Stimulated activated naive CD8-positive, alpha-beta T cell treated with anti-CD3 and anti-CD28 coated beads, Interleukin-15, Interleukin-2, amounts not matched to agents 100 ng/mL and 50 ng/mL, for 24 hours (primary cell): ENCODE measurements around the gene HS6ST3.

Experiments used
- H3K27ac Mint-ChIP-seq: one replicate; pipeline ENCODE4 v1.8.0; 2021; ENCODE audit warnings: mild to moderate bottlenecking, mixed read lengths
- H3K27me3 Mint-ChIP-seq: one replicate; pipeline ENCODE4 v1.8.0; 2021; ENCODE audit warnings: mixed read lengths
- H3K36me3 Mint-ChIP-seq: one replicate; pipeline ENCODE4 v1.8.0; 2021; ENCODE audit warnings: low read depth, mixed read lengths
- H3K4me1 Mint-ChIP-seq: one replicate; pipeline ENCODE4 v1.8.0; 2021; ENCODE audit warnings: low read depth, mixed read lengths
- H3K4me3 Mint-ChIP-seq: one replicate; pipeline ENCODE4 v1.8.0; 2021; ENCODE audit warnings: mild to moderate bottlenecking, mixed read lengths
- H3K9me3 Mint-ChIP-seq: one replicate; pipeline ENCODE4 v1.8.0; 2021; ENCODE audit warnings: mixed read lengths

Gene HS6ST3

DNA sequence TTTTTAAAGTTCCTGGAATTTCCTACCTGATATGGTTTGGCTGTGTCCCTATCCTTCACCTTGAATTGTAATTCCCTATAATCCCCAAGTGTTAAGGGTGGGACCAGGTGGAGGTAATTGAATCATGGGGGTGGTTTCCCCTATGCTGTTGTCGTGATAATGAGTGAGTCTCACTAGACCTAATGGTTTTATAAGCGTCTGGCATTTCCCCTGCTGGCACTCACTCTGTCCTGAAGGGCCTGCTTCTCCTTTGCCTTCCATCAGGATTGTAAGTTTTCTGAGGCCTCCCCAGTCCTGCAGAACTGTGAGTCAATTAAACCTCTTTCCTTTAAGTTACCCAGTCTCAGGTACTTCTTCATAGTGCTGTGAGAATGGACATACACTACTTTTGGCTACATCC, 298.7 kb downstream of the HS6ST3 start:
- Mint-ChIP-seq H3K27me3 (no peaks in the 10 kb centered on the region), H3K9me3 (peaks cover 14% of the 10 kb centered on the region), H3K36me3 (no peaks in the 10 kb centered on the region), H3K27ac (no peak overlapping the region), H3K4me1 (no peaks in the 10 kb centered on the region), H3K4me3 (no peak overlapping the region)

DNA sequence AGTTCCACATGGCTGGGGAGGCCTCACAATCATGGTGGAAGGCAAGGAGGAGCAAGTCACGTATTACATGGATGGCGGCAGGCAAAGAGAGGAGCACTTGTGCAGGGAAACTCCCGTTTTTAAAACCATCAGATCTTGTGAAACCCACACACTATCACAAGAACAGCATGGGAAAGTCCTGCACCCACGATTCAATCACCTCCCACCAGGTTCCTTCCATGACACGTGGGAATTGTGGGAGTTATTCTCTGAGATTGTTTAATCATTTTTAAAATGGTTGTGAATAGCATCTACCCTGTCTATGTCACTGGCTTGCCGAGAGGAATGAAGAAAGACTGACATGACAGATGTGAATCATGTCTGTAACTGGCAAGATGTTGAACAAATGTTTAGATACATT, 301.7 kb downstream of the HS6ST3 start:
- Mint-ChIP-seq H3K4me3 (no peak overlapping the region), H3K4me1 (no peaks in the 10 kb centered on the region), H3K27me3 (no peaks in the 10 kb centered on the region), H3K27ac (no peak overlapping the region), H3K36me3 (no peaks in the 10 kb centered on the region), H3K9me3 (peaks cover 14% of the 10 kb centered on the region)

DNA sequence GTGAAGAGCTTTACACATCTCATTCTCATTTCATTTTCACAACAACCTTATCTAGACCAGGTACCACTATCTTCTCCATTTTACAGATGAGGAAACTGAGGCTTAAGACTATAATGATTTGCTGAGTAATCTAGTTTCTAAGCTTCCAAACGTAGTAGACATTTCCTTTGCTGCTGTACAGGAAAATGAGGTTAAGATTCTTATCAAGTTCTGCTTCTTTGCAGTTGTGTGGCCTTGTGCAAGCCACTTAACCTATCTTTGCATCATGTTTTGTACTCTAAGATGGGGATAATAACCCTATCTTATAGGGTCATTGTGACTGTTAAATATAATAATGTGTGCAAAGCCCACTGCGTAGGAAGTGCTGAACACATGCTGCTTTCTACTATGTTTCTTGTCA, 307.9 kb downstream of the HS6ST3 start:
- H3K9me3 Mint-ChIP-seq = peaks cover 3% of the 10 kb centered on the region

DNA sequence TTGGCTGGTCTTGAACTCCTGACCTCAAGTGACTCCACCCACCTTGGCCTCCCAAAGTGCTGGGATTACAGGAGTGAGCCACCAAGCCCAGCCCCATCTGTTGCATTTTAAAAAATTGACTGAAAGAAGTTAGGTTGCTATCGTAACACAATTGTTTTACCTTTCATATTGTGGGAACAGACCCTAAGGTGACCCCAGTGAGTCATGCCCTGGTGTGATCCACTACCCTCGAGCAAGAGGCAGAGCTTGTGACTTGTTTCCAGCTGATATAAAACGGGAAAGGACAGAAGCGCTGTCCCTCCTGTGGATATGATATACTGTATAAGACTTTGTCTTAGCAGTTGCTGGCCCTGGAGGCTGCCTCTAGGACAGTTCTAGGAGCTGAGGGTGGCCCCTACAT, 308.6 kb downstream of the HS6ST3 start:
- Mint-ChIP-seq H3K27me3 (no peaks in the 10 kb centered on the region), H3K4me3 (no peak overlapping the region), H3K36me3 (no peaks in the 10 kb centered on the region), H3K4me1 (no peaks in the 10 kb centered on the region), H3K9me3 (no peaks in the 10 kb centered on the region), H3K27ac (no peak overlapping the region)

More for the DNA sequence above, 307.9 kb downstream of the HS6ST3 start:
- H3K4me3 Mint-ChIP-seq = no peak overlapping the region
- H3K27ac Mint-ChIP-seq = no peak overlapping the region
- no peaks in the 10 kb centered on the region for H3K4me1 Mint-ChIP-seq
- no peaks in the 10 kb centered on the region for H3K27me3 Mint-ChIP-seq
- H3K36me3 Mint-ChIP-seq = no peaks in the 10 kb centered on the region

DNA sequence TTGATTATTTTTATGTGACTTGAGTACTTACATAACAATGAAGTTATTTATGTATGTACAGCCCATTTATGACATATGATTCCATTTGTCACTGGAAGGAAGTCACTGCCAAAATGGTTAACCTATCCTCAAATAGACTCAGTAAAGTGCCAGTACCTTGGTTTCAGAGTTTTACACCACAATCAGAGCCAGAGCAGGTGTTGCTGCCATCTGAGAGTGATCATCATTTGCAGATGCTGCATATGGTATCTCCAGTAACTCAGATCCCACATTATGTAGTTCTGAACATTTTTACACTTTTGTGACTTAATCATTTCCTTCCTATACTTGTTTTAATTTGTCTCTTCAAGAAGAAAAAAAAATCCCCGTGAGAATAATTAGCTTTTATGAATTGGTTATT, 313.3 kb downstream of the HS6ST3 start:
- Mint-ChIP-seq H3K9me3 (no peaks in the 10 kb centered on the region), H3K27ac (no peak overlapping the region), H3K4me1 (no peaks in the 10 kb centered on the region), H3K27me3 (no peaks in the 10 kb centered on the region), H3K4me3 (no peak overlapping the region), H3K36me3 (no peaks in the 10 kb centered on the region)

DNA sequence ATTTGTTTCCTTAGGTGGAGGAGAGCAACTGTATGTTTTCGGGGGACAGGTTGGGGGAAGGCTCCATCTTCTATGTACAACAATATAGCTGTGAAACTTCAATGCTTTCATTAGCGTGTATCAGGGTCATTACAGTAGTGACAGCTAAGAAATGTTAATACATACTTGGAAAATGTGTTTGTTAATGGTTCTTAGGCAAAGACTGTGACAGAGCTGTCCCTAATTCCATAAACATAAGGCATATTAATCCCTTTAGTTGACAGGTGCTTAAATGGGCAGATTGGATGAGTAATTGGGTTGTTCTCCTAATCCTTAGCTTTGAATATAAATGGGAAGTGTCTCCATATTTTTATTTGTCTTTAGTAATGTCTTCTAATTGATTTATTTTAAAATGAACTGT, 313.7 kb downstream of the HS6ST3 start:
- no peak overlapping the region for H3K27ac Mint-ChIP-seq
- H3K27me3 Mint-ChIP-seq = no peaks in the 10 kb centered on the region
- no peaks in the 10 kb centered on the region for H3K4me1 Mint-ChIP-seq
- no peaks in the 10 kb centered on the region for H3K36me3 Mint-ChIP-seq
- no peak overlapping the region for H3K4me3 Mint-ChIP-seq
- no peaks in the 10 kb centered on the region for H3K9me3 Mint-ChIP-seq

GRCh38 chr13:96415831-96416385, 326.0 kb downstream of the HS6ST3 start:
- H3K27ac Mint-ChIP-seq = no peak overlapping the region
- H3K27me3 Mint-ChIP-seq = no peaks in the 10 kb centered on the region
- H3K36me3 Mint-ChIP-seq = no peaks in the 10 kb centered on the region
- no peaks in the 10 kb centered on the region for H3K4me1 Mint-ChIP-seq
- peaks cover 11% of the 10 kb centered on the region for H3K9me3 Mint-ChIP-seq
- H3K4me3 Mint-ChIP-seq = no peak overlapping the region

DNA sequence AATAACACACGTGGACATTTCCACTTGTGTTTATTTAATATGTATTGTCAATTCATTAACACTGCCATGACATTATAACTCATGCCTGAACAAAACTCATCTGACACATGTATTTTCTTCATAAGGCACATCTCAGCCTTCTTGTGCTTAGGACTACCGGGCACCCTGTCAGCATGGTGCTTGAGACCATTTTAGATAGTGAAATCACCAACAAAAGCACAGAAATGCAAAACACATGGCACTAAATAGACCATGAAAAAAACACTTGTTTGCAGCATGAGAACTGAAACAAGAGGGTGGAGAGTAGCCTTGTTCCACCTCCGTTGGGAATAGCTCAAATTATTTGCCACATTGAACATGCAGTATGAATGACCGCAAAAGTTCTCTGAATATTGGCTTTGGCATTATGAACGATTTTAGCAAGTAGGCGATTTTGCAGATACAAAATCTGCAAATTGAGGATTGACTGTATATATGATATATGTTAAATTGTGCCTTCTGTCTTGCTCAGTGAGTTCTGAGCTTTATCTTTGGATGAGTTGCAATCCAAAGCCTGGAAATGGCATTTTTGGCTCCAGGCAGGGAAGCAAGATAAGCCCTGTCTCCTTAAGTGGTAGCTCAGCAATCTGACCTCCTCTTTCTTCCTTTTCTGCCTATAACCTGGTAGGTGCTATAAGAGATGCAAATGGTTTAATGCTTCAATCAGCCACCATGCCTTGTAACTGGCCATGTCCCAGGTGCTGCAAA, 328.2 kb downstream of the HS6ST3 start:
- H3K36me3 Mint-ChIP-seq = no peaks in the 10 kb centered on the region
- peaks cover 13% of the 10 kb centered on the region for H3K9me3 Mint-ChIP-seq
- no peak overlapping the region for H3K4me3 Mint-ChIP-seq

GRCh38 chr13:96421314-96421713, 331.4 kb downstream of the HS6ST3 start:
- no peaks in the 10 kb centered on the region for H3K4me1 Mint-ChIP-seq
- H3K27ac Mint-ChIP-seq = no peak overlapping the region
- H3K4me3 Mint-ChIP-seq = no peak overlapping the region
- H3K9me3 Mint-ChIP-seq = peaks cover 17% of the 10 kb centered on the region
- H3K27me3 Mint-ChIP-seq = no peaks in the 10 kb centered on the region
- no peaks in the 10 kb centered on the region for H3K36me3 Mint-ChIP-seq

More for the DNA sequence above, 328.2 kb downstream of the HS6ST3 start:
- H3K27ac Mint-ChIP-seq = no peak overlapping the region
- no peaks in the 10 kb centered on the region for H3K27me3 Mint-ChIP-seq
- H3K4me1 Mint-ChIP-seq = no peaks in the 10 kb centered on the region

DNA sequence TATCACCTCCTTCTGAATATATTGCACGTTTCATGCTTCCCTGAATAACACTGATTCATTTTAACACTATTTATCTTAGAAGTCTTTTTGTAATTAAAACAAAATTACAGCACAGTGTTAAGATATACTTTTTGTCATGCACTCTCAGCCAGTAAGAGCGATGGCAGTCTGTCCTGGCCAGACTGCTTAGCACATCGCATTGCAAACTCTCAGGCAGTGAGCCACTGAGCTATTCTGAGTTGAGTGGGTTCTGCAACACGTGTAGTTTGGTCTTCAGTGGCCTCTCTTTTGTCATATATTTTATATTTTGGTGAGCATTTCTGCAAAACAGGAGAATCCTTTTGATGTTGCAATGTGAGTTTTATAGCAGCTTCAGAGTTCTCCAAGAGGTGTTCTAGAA, 332.1 kb downstream of the HS6ST3 start:
- no peaks in the 10 kb centered on the region for H3K36me3 Mint-ChIP-seq
- no peak overlapping the region for H3K4me3 Mint-ChIP-seq
- H3K27me3 Mint-ChIP-seq = no peaks in the 10 kb centered on the region
- H3K4me1 Mint-ChIP-seq = no peaks in the 10 kb centered on the region
- H3K9me3 Mint-ChIP-seq = peaks cover 17% of the 10 kb centered on the region
- H3K27ac Mint-ChIP-seq = no peak overlapping the region

GRCh38 chr13:96426167-96426566, 336.3 kb downstream of the HS6ST3 start:
- Mint-ChIP-seq H3K27ac (no peak overlapping the region), H3K4me3 (no peak overlapping the region), H3K4me1 (no peaks in the 10 kb centered on the region), H3K9me3 (peaks cover 13% of the 10 kb centered on the region), H3K36me3 (no peaks in the 10 kb centered on the region), H3K27me3 (no peaks in the 10 kb centered on the region)

GRCh38 chr13:96428911-96429310, 339.0 kb downstream of the HS6ST3 start:
- Mint-ChIP-seq H3K36me3 (no peaks in the 10 kb centered on the region), H3K4me1 (no peaks in the 10 kb centered on the region), H3K27me3 (no peaks in the 10 kb centered on the region), H3K9me3 (peaks cover 12% of the 10 kb centered on the region), H3K4me3 (no peak overlapping the region), H3K27ac (no peak overlapping the region)

DNA sequence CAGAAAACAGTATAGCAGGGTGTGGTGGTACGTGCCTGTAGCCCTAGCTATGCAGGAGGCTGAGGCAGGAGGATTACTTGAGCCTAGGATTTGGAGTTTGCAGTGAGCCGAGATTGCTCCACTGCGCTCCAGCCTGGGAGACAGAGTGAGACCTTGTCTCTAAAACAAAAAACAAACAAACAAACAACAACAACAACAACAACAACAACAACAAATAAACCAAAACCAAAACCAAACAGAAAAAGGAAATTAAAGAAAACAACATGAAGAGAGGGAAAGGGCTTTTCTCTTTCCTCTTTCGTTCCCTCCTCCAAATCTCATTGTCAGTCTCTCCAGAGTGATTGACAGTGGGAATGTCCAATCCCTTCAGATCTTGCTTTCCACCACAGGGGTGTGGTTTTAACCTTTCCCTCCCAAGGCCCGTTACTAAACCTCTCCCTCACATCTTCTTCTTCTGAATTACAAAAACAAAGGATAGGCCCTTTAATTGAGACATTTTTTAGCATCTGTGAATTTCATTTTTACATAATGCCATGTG, 341.2 kb downstream of the HS6ST3 start:
- Mint-ChIP-seq H3K4me1 (no peaks in the 10 kb centered on the region), H3K4me3 (no peak overlapping the region), H3K9me3 (peaks cover 17% of the 10 kb centered on the region), H3K27ac (no peak overlapping the region), H3K36me3 (no peaks in the 10 kb centered on the region), H3K27me3 (no peaks in the 10 kb centered on the region)

DNA sequence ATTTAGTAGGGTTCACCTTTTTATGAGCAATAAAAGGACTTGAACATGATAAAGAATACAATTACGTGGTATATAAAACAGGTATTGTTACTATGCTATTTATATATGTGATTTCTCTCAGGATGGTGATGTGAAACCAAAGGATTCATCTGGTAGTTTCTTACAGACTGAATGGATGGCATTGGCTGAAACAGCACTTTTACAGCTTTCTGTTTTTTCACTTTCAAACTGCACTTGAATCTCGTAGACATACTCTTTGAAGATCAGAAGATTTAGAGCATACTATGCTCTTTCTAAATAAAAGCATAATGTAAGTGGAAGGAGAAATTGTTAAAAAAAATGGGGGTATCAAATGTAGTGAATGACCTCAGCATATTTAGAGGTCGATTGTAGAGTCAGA, 354.8 kb downstream of the HS6ST3 start:
- no peaks in the 10 kb centered on the region for H3K4me1 Mint-ChIP-seq
- no peak overlapping the region for H3K4me3 Mint-ChIP-seq
- H3K36me3 Mint-ChIP-seq = no peaks in the 10 kb centered on the region
- H3K27me3 Mint-ChIP-seq = no peaks in the 10 kb centered on the region
- H3K27ac Mint-ChIP-seq = no peak overlapping the region
- H3K9me3 Mint-ChIP-seq = peaks cover 18% of the 10 kb centered on the region

- Mint-ChIP-seq H3K36me3 (no peaks in the 10 kb centered on the region), H3K4me3 (no peak overlapping the region), H3K27me3 (no peaks in the 10 kb centered on the region), H3K4me1 (no peaks in the 10 kb centered on the region), H3K27ac (no peak overlapping the region), H3K9me3 (peaks cover 8% of the 10 kb centered on the region)
These were observed 360.0 kb downstream of the HS6ST3 start for GRCh38 chr13:96449920-96450319.
